ENCODE results near the gene CIAO3. TPM values are rescaled to one million over a fixed set of nuclear protein-coding genes. Genes with fewer than 3 reads are reported as not detected.

The CIAO3 gene
- total and polyA plus RNA-seq, 10 of the 15 experiments (the other 5 are each of a cell fraction or from before 2014, with no cell fraction given): 1.4 to 37.5 (median 30.8) TPM

- ChIA-PET CTCF (interaction anchor here (1.1 kb wide), 1 partner anchor 38 kb away, joined by 7 read pairs; no protein-coding TSS in a partner anchor), POLR2A (interaction anchor here (0.9 kb wide), 1 partner anchor 9 kb away, joined by 3 read pairs; the partner anchor contains the start of gene CIAO3), RAD21 (ENCODE audit: unreplicated experiment) (no interaction called here), SMC1A (ENCODE audit: uncharacterized antibody, unreplicated experiment) (no interaction called here)
- no peak for FAIRE-seq
- Histone ChIP-seq H3K36me3 (ENCODE audit: control insufficient read depth in 2 of 2, insufficient read depth in 2 of 2, low read length in 1 of 2) (no peaks in the 10 kb centered on the region), H3K79me2 (ENCODE audit: control insufficient read depth, insufficient read depth, low read length) (no peaks in the 10 kb centered on the region), H3K9ac (ENCODE audit: control insufficient read depth, insufficient read depth, low read length) (no peak overlapping the region), H3K27ac (ENCODE audit: control insufficient read depth, insufficient read depth) (no peak overlapping the region), H3K4me2 (ENCODE audit: control insufficient read depth, insufficient read depth) (no peak overlapping the region), H4K20me1 (ENCODE audit: control insufficient read depth, insufficient read depth) (no peaks in the 10 kb centered on the region), H3K4me3 (no peak overlapping the region), H2AFZ (ENCODE audit: control insufficient read depth, low read depth, low read length) (no peak overlapping the region), H3K27me3 (replicated peaks in 1 of 2; ENCODE audit: control insufficient read depth in 2 of 2, insufficient read depth in 2 of 2, low read length in 1 of 2) (no peaks in the 10 kb centered on the region; a peak in 2 of 4 replicates), H3K9me3 (replicated peaks; ENCODE audit: control insufficient read depth, insufficient read depth, low read length) (no peaks in the 10 kb centered on the region), H3K4me1 (ENCODE audit: control insufficient read depth, insufficient read depth, low read length) (no peaks in the 10 kb centered on the region)
- no TSS peak for BruUV-seq (replicated peaks)
- in situ Hi-C loops (cut with MboI): no loop called here
- no peak for ATAC-seq
- intact Hi-C loops (cut with micrococcal nuclease; ENCODE audit: unreplicated experiment): no loop called here
- 39% methylated on average over 9 of the region's 9 CpGs for WGBS (ENCODE audit: insufficient coverage, insufficient replicate concordance, low lambda C conversion rate, missing lambda C conversion rate)
- no peak for DNase-seq (ENCODE audit: low read depth, low spot score)
- TF ChIP-seq ATF7 (IDR thresholded peaks at IDR 0.05; ENCODE audit: low read depth): no peak
Measured at GRCh38 chr16:750485-750884, 9.7 kb upstream of the CIAO3 start.

GRCh38 chr16:749010-749409, 8.2 kb upstream of the CIAO3 start:
- no peak overlapping the region for H3K9ac ChIP-seq (ENCODE audit: control insufficient read depth, insufficient read depth, low read length)
- CTCF ChIA-PET: interaction anchor here (0.5 to 0.7 kb wide), 2 partner anchors 28 to 61 kb away, joined by 3 to 4 read pairs; no protein-coding TSS in a partner anchor
- H3K4me1 ChIP-seq (ENCODE audit: control insufficient read depth, insufficient read depth, low read length): no peaks in the 10 kb centered on the region
- WGBS (ENCODE audit: insufficient coverage, insufficient replicate concordance, low lambda C conversion rate, missing lambda C conversion rate): 17% methylated on average over 6 of the region's 6 CpGs
- H3K4me2 ChIP-seq (ENCODE audit: control insufficient read depth, insufficient read depth): no peak overlapping the region
- SMC1A ChIA-PET (ENCODE audit: uncharacterized antibody, unreplicated experiment): no interaction called here
- in situ Hi-C loops (cut with MboI) (no loop called here), intact Hi-C loops (cut with micrococcal nuclease; ENCODE audit: unreplicated experiment) (no loop called here)
- no peak overlapping the region for H3K27ac ChIP-seq (ENCODE audit: control insufficient read depth, insufficient read depth)
- FAIRE-seq: no peak
- H3K79me2 ChIP-seq (ENCODE audit: control insufficient read depth, insufficient read depth, low read length): no peaks in the 10 kb centered on the region
- POLR2A ChIA-PET: no interaction called here
- RAD21 ChIA-PET (ENCODE audit: unreplicated experiment): no interaction called here
- no peak overlapping the region for H3K4me3 ChIP-seq
- no peaks in the 10 kb centered on the region for H3K36me3 ChIP-seq (ENCODE audit: control insufficient read depth in 2 of 2, insufficient read depth in 2 of 2, low read length in 1 of 2)
- no peak overlapping the region for H2AFZ ChIP-seq (ENCODE audit: control insufficient read depth, low read depth, low read length)
- H4K20me1 ChIP-seq (ENCODE audit: control insufficient read depth, insufficient read depth): no peaks in the 10 kb centered on the region
- ATAC-seq: no peak
- H3K27me3 ChIP-seq (replicated peaks in 1 of 2; ENCODE audit: control insufficient read depth in 2 of 2, insufficient read depth in 2 of 2, low read length in 1 of 2): no peaks in the 10 kb centered on the region; a peak in 1 of 4 replicates
- no peak for DNase-seq (ENCODE audit: low read depth, low spot score)
- no peaks in the 10 kb centered on the region for H3K9me3 ChIP-seq (replicated peaks; ENCODE audit: control insufficient read depth, insufficient read depth, low read length)
- no TSS peak for BruUV-seq (replicated peaks)
- TF ChIP-seq ZZZ3 (IDR thresholded peaks at IDR 0.05; ENCODE audit: control insufficient read depth, insufficient read length, low read depth) (no peak), ZNF217 (IDR thresholded peaks at IDR 0.05) (no peak), BACH1 (IDR thresholded peaks at IDR 0.05; ENCODE audit: borderline replicate concordance) (no peak), SIX5 (IDR thresholded peaks at IDR 0.05; ENCODE audit: low read depth, low read length, severe bottlenecking) (no peak), ATF2 (IDR thresholded peaks at IDR 0.05; ENCODE audit: low read length) (no peak), RAD21 (IDR thresholded peaks at IDR 0.05; ENCODE audit: insufficient read depth, low read depth, low read length) (no peak), REST (IDR thresholded peaks at IDR 0.05; ENCODE audit: low read depth, low read length) (no peak), HDGF (IDR thresholded peaks at IDR 0.05) (no peak), MYC (IDR thresholded peaks at IDR 0.05; ENCODE audit: insufficient read depth, insufficient read length, insufficient replicate concordance, low read length, severe bottlenecking) (no peak)

Measured in GM12878 (cell line).